Right ventricle myocardium superior (tissue), 1 donor: ENCODE results near the gene TENT4B. TPM values are rescaled to one million over a fixed set of nuclear protein-coding genes. Genes with fewer than 3 reads are reported as not detected.
"Not testable (repeated sequence)": the region's sequence is repeated elsewhere in the genome, so short reads cannot be mapped to it uniquely, and the experiment has no call there.

Experiments used
- ATAC-seq: fragments of 200-7000 bp; cut with Tn5 transposase; one replicate; pipeline ENCODE4 v1.9.1; 2020; ENCODE audit warnings: mild to moderate bottlenecking; ENCODE audit not compliant: poor library complexity
- DNase-seq: peaks from one replicate; pipeline ENCODE4 v3.0.0-alpha.2; 2020
- intact Hi-C: fragments of 100-400 bp; cut with DNase I; formaldehyde crosslinking; loops from one replicate; pipeline ENCODE4 v1.11.2; 2022
- total RNA-seq: library from RNA; stranded (reverse); fragmentation: NEBNext Ultra II Directional; extraction: Animal tissue kit (Norgen Biotek cat#: 25700); gene quantifications from one replicate; pipeline ENCODE4 v1.2.1, GENCODE V29; 2021
- donor health status: DM: no; HTN: yes; CAD: no; lungs with severe emphysema.

TENT4B gene
- total RNA-seq, 1 donor from 2014 or later, result 7.7 TPM

DNA sequence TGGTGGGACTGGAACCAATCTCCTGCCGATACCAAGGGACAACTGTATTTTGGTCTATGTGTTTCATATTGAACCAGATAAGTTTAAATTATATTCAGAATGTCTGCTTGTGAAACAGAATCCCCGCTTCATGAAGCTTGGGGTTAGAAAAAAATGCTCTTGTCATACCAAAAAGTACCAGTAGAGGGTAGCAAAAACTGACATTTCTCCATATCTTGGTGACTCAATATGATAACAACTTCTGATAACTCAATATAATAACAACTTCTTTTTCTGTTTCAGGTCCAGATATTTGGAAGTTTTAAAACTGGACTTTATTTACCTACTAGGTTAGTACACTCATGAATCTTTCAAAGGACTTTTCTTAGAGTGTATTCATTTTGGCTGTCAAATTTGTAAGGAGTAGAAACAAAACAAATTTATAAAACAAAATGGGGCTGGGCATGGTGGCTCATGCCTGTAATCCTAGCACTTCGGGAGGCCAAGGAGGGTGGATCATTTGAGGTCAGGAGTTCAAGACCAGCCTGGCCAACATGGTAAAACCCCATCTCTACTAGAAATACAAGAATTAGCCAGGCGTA lies 60.9 kb downstream of the TENT4B start:
- intact Hi-C loops, result loop anchor here (5.0 to 10.0 kb wide), 3 partner anchors 141 to 591 kb away; partner anchors contain the start of gene CNEP1R1
- peak; percentile 29 for ATAC-seq
- no peak for DNase-seq

DNA sequence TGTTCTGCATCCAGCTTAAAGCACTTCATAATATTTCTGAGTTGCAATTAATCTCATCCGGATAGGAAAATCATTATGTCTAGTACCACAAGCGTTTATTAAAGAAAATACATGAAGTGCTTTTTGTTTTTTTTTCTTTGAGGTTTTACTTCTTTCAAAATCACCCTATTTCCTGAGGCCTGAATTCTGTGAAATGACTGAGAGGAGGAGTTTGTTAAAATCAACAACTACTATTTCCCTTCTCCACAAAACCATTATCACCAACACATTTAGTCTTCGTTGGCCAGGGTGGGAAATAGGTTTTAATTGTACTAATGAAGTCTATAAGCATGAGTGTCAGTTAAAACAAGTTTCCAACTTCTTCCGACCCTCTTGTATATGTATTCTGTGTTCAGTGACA lies 62.6 kb downstream of the TENT4B start:
- DNase-seq (no peak), ATAC-seq (no peak)
- intact Hi-C loops, result loop anchor here (10.0 kb wide), 2 partner anchors 139 to 589 kb away; no protein-coding TSS in a partner anchor

DNA sequence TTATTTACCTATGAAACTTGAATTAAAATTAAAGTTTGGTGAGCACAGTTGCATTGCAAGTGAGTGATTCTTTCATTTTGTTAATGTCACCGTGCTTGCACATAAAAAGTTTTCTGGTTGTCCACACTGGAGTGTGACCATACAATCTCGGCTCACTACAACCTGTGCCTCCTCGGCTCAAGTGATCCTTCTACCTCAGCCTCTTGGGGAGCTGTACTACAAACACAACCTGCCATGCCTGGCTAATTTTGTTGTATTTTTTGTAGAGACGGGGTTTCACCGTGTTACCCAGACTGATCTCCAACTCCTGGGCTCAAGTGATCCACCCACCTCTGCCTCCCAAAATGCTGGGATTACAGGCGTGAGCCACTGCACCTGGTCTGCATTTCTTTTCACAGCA lies 63.1 kb downstream of the TENT4B start:
- ATAC-seq, result no peak
- DNase-seq, result no peak
- intact Hi-C loops, result loop anchor here (10.0 kb wide), 2 partner anchors 139 to 589 kb away; no protein-coding TSS in a partner anchor

DNA sequence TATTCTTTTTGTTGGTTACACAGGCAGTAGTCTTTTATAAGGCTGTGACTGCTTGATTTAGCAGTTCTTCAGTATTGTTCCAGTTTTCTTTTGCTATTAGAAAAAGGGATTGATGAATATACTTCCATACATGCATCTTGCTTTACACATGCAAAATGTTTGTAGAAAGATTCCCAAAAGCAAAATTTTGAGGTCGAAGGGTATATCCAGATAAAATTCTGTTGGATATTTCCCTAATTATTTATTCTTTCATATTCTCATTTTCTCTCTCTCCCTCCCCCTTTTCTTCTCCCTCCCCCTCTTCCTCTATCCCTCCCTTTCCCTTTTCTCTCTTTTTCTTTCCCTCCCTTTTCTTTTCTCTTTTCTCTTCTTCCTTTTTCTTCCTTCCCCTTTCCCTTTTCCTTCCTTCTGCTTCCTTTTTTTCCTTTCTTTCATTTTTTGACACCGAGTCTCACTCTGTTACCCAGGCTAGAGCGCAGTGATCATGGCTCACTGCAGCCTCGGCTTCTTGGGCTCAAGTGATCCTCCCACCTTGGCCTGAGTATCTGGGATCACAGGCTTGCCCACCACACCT lies 66.4 kb downstream of the TENT4B start:
- DNase-seq (no peak), ATAC-seq (no peak)
- intact Hi-C loops, result loop anchor here (10.0 kb wide), 2 partner anchors 135 to 585 kb away; no protein-coding TSS in a partner anchor

DNA sequence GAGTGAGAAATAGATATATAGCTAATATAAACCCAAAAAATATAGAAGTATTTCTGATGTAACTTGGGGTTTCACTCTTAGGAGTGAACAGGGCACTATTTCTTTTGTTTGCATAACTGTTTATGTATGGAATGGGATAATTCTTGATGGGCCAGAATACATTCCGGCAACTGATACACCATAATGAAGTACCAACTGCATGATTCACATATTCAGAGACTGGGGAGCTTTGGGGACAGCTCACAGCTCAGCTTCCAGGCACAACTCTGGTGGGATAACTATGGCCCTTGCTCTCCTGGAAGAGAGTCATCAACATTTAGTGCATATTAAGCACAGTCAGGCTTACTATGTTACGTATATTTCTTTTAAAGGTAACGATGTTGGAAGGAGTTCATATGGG lies 71.2 kb downstream of the TENT4B start:
- intact Hi-C loops, result no loop called here
- DNase-seq, result no peak

DNA sequence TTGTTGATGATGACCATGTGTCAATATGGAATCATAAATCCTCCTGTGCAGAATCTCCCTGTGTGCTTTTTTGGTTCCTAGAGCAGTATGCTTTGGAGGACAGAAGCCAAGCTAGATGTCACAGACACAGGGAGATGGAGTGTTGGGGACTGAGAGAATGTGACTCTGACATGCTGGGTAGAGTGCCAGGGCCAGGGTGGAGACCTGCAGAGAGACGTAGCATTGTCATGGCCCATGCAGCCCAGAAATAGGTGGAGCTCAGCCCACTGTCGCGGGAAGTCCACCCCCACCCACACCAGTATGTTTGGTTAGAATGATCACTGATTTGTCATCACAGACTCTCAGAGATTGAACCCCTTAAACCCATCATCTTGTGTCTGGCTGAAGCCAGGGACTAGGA lies 74.0 kb downstream of the TENT4B start:
- DNase-seq (no peak), ATAC-seq (no peak)
- intact Hi-C loops, result no loop called here

More for the DNA sequence above, 71.2 kb downstream of the TENT4B start:
- no peak for ATAC-seq

DNA sequence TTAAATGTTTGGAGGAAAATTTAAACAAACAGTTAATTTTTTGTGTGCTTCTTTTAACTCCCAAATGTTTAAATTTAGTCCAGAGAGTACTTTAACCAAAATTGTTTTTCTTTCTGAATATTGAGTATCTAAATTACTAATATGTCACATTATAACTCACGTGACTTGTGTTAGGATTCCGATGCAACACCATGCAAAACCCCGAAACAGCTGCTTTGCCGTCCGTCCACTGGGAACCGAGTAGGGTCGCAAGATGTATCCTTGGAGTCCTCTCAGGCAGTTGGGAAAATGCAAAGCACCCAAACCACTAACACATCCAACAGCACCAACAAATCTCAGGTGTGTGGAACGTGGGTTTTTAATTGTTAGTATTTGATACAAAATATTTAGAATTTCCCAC lies 74.6 kb downstream of the TENT4B start:
- DNase-seq (no peak), ATAC-seq (no peak)
- intact Hi-C loops, result no loop called here

DNA sequence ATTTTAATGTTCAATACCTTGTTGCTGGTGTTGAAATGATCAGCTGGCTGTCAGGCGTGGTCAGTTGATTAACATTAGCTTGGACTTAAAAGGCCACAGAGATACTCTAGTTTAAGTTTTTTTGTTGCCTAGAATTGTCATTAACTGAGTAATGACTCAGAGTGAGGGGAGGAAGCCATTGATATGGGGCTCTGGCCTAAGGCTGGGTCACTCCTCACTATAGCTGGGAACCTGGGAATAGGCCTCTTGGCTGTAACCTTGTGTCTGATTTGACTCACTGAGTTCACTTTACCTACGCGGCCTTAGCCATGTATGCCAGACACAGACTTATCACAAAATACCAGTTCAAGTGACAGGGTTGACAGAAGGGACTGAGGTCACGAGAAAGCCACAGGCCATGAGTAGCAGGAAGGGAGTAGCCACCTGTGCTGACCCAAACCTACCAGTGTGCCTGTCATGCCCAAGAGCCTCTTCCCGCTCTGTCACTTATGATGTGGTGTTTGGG lies 75.3 kb downstream of the TENT4B start:
- DNase-seq (no peak), ATAC-seq (no peak)
- intact Hi-C loops, result no loop called here

DNA sequence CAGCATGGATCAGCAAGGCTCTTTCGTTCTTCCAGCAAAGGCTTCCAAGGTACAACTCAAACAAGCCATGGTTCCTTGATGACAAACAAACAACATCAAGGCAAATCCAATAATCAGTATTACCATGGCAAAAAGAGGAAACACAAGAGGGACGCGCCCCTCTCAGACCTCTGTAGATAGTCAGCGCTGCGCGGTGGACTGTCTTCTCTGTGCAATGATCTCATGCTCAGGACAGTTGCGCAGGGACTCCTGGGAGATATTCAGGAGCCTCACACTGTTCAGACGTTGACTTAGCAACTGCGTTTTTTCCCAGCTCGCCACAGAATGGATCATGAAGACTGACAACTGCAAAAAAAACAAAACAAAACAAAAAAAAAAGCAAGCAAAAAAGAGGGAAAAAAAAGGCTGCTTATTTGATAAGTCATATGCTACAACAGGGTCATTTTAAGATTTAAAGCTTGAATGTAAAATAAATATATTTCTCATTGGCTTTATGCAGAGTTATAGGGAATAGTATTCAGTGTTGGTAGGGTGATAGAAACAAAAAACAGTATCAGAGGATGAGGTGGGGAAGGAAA lies 76.1 kb downstream of the TENT4B start:
- DNase-seq (no peak), ATAC-seq (no peak)
- intact Hi-C loops, result no loop called here

DNA sequence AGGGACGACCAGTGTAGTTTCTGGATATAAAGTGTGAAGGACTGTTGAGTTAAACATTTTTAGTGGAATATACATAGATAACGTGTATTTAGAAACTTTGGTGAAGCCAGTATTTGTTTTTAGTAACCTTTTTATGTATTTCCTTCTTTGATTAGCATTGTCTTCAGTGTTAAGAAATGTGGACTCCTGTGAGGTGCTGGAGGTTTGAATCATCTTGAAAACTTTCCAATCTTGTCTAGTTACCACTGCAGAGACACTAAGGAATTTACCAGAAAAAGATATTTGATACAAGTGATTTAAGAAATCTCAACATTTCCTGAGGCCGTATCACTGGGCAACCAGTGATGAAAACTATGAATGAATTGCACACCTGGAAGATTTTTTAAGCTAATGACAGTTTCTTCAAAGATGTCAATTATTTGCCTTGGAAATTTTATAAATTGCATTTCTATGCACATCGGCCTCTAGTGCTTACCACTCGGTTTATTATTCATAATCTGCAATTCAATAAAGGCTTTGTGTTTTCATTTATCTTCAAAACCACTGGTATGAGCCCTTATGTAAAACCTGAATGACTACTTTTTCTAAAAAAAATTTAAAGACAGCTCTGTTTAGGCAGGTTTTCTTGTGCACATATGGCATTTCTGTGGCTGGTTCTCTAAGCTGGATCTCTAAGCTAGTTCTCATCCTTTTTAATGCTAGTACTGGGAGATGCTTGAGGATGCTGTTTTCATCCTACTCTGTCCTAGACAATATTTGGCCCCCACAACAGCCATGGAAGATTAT lies 81.9 kb downstream of the TENT4B start:
- intact Hi-C loops, result no loop called here
- ATAC-seq (no peak), DNase-seq (no peak)

DNA sequence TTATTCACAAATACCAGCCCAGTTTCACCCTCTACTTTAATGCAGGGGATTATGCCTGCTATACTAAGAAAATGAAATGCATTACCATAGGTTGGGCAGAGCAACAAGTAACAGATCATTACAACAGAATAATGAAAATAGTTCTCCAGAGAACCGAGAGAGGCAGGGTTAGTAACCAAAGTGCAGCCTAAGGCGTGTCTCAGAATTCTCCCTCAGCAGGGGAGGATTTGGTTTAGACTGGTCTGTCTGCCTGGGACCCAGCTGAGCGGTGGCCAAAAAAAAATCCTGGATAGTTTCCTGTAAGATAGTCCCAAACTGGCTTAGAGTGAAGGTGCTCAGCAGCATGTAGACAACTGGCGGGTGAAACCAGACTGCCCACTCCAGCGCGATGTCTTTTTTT lies 82.5 kb downstream of the TENT4B start:
- DNase-seq (no peak), ATAC-seq (no peak)
- intact Hi-C loops, result no loop called here

DNA sequence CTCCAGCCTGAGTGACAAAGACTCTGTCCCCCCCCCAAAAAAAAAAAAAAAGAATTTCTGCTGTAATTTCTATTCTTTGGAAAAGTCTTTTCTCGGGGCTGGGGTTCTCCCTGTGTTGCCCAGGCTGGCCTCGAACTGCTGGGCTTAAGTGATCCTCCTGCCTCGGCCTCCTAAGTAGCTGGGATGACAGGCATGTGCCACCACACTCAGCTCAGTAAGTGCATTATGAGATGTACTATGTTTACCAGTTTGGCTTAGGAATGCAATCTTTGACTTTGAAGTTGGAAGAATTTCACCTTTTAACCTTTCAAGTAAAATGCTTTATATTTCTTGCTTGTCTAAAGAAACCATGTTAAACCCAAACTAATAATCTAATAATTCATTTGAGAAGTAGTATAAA lies 85.2 kb downstream of the TENT4B start:
- intact Hi-C loops, result no loop called here
- DNase-seq (no peak), ATAC-seq (no peak)

DNA sequence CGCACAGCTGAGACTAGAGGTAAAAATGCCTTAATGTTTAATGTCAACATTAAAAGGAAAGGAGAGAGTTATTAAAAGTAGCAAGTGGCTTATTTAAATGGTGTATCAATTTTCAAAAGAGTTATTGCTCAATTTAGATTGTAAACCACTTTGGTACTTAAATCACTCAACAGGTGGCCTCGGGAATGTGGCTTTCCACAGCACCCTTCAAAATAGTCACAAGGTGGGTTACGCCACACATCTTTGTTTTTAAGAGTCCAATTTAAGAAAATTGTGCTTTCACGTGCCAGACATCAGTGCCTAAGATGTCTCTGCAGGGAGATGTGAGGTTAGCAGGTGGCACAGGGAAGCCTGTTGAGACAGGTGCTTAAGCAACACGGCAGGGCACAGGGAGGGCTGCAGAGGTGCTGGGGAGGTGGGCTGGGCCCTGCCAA lies 85.8 kb downstream of the TENT4B start:
- intact Hi-C loops, result no loop called here
- DNase-seq (no peak), ATAC-seq (no peak)

DNA sequence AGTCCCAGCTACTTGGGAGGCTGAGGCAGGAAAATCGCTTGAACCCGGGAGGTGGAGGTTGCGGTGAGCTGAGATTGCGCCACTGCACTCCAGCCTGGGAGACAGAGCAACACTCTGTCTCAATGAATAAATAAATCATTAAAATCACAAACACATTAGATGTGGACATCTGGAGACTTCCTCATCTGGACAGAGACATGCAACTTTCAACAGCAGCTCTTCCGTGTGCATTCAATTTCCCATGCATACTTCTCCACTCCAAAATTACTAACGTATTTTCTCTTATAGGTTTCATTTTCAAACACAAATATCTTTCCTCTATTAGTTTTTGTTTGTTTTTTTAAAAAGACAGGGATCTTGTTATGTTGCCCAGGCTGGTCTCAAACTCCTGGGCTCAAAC lies 89.9 kb downstream of the TENT4B start:
- intact Hi-C loops, result loop anchor here (10.0 kb wide), 1 partner anchor 112 kb away; no protein-coding TSS in a partner anchor
- not testable (repeated sequence) for ATAC-seq

DNA sequence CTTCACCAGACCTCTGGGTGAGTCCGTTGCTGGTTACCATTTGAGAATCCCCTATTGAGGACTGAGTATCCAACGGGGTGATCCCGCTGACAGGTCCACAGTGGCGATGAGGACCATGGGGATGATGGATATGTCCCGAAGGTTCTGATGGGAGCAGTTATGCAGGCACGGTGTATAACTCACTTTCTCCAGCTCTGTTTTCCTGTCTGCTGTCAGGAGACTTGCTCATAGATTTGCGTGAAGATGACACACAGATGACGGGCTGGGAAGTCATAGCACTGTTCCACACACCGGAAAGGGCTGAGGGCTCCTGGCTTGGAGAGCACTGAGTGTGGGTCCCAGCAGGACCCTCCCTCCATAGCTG lies 91.0 kb downstream of the TENT4B start:
- ATAC-seq (no peak), DNase-seq (no peak)
- intact Hi-C loops, result loop anchor here (10.0 kb wide), 1 partner anchor 111 kb away; no protein-coding TSS in a partner anchor

More for the DNA sequence above, 89.9 kb downstream of the TENT4B start:
- not testable (repeated sequence) for DNase-seq

DNA sequence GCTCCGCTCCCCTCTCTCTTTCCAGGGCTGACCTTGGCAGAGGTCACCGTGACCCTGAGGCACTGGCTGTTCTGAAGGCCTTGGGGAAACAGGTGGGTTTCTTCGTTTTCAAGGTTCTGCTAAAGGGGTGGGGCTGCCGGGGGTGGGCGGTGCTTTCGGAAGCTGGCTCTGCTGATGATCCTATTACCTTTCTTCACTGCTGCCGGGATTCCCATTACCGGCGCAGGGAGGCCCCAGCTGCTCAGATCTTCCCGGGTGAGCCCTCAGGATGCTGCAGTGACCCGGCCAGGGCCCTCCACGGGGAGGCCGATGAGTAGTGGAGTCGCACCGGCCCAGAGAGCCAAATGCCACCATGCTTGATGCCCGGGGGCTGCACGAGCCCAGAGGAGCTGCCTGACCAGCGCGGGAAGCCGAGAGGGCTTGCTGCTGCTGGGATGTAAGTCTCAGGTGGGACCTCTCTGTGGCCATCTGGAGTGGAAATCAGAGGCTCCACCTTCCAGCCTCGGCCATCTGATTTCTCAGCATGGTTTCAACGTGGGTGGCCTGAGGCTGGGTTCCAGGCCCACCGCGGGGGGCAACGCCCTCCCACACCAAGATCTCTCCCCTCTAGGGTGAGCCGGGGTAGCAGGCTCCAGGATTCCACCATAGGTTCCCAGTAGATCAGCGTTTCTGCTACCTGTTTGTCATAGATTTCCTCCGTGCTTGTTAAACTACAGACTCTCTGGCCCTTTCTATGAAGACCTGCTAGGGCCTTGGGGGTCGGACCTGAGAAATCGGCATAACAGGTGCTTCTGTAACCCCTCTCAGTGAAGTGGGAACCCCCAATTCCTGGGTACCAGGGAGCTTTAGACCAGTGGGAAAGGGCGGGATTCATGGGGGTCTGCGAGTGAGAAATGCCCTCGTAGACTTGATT lies 91.7 kb downstream of the TENT4B start:
- DNase-seq (no peak), ATAC-seq (no peak)
- intact Hi-C loops, result loop anchor here (10.0 kb wide), 1 partner anchor 110 kb away; no protein-coding TSS in a partner anchor

DNA sequence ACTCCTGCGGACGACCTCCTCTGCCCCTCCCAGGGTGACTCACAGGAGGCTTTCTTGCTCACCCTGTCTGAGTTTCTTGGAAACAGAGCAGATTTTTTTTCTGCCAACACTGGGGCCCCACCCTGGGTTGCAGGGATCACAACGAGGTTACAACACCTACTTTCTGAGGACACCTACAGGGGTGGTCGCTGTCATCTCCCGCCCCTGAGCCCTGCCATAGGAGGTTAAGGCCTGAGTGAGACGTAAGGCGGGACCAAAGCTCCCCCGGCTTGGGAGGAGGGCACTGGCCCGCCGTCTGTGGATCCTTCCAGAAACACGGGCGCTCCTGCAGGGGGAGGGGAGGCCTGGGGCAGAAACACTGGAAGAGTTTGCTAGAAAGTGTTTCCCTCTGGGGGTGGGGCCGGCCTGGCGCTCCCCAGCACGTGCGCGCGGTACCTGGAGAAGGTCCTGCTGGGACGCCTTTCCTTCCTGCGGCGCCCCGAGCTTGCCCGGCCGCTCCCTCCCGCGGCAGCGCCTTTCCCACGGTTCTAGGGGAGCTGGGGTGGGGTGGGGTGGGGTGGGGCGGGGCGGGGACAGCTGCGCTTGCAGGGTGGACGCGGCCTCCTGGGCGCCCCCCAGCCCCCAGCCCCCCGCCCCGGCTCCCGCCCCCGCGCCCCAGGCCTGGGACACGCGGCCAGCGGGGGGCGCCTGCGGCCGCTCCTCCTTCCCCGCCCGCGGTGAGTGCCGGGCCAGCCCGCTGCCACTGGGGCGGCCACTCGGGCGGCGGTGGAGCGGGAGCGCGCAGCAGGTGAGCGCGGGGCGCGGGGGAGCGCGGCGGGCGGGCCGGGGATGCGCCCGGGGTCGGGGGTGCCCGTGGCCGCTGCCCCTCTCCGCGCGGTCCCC lies 92.6 kb downstream of the TENT4B start:
- intact Hi-C loops, result loop anchor here (10.0 kb wide), 1 partner anchor 109 kb away; no protein-coding TSS in a partner anchor
- DNase-seq (no peak), ATAC-seq (peak; percentile 85)
